Esophagus muscularis mucosa (tissue), 4 donors: ENCODE measurements around the gene WFIKKN1. TPM values are rescaled to one million over a fixed set of nuclear protein-coding genes. Genes with fewer than 3 reads are reported as not detected.
"Not testable (repeated sequence)": the region's sequence is repeated elsewhere in the genome, so short reads cannot be mapped to it uniquely, and the experiment has no call there.

Experiments used
- DNase-seq: peaks from one replicate; pipeline ENCODE4 v3.0.0-alpha.2; 2017; ENCODE audit errors: extremely low spot score
- H3K27ac ChIP-seq, 4 donors: fragments of 200-600 bp; sonication (generic); replicated peaks in 1 of 4; 1 replicate in 3 of 4; 2 replicates in 1 of 4; pipeline ENCODE4 v1.5.1; 2016 to 2019; ENCODE audit warnings: mild to moderate bottlenecking in 1 of 4
- H3K27me3 ChIP-seq, 4 donors: fragments of 200-600 bp; sonication (generic); one replicate each; pipeline versions ENCODE4 v1.5.1 to v1.6.0; 2016 to 2019
- H3K36me3 ChIP-seq, 4 donors: fragments of 200-600 bp; sonication (generic); one replicate each; pipeline ENCODE4 v1.5.1; 2016 to 2019
- H3K4me1 ChIP-seq, 4 donors: fragments of 200-600 bp; sonication (generic); one replicate each; pipeline ENCODE4 v1.5.1; 2016 to 2019
- H3K4me3 ChIP-seq, 4 donors: fragments of 200-600 bp; sonication (generic); 1 replicate in 2 of 4; 2 replicates in 2 of 4; pipeline ENCODE4 v1.5.1; 2016 to 2019; ENCODE audit warnings: mild to moderate bottlenecking in 4 of 4, moderate library complexity in 1 of 4
- H3K9me3 ChIP-seq, 4 donors: fragments of 200-600 bp; sonication (generic); 1 replicate in 3 of 4; 2 replicates in 1 of 4; pipeline ENCODE4 v1.5.1; 2016 to 2019
- CTCF ChIP-seq, 3 experiments: fragments of 200-600 bp in 2 of 3; fragments of 450-650 bp in 1 of 3; sonication (generic) in 2 of 3; IDR thresholded peaks; one replicate each; pipeline ENCODE4 v1.5.1; 2017 to 2019; ENCODE audit warnings: antibody characterized with exemption in 3 of 3, mild to moderate bottlenecking in 2 of 3, moderate library complexity in 1 of 3
- EP300 ChIP-seq: sonication (generic); formaldehyde crosslinking; IDR thresholded peaks from one replicate; pipeline ENCODE4 v1.6.1; 2017; ENCODE audit warnings: antibody characterized with exemption
- POLR2A ChIP-seq: fragments of 450-650 bp; IDR thresholded peaks from one replicate; pipeline ENCODE4 v1.6.1; 2017; ENCODE audit warnings: antibody characterized with exemption, moderate library complexity, mild to moderate bottlenecking, low read depth
- POLR2AphosphoS5 ChIP-seq, 2 donors: sonication (generic); formaldehyde crosslinking; IDR thresholded peaks; one replicate each; pipeline ENCODE4 v1.6.1; 2017; ENCODE audit warnings: antibody characterized with exemption in 2 of 2
- WGBS: methylation state at CpG from one replicate; pipeline ENCODE4 v1.1.5; 2018; 5-methylcytosine and 5-hydroxymethylcytosine counted together
- intact Hi-C: fragments of 100-400 bp; cut with DNase I; formaldehyde crosslinking; loops from one replicate; pipeline ENCODE4 v1.15.1; 2023
- total RNA-seq, 4 donors: library from RNA; depleted of rRNA; stranded (reverse); fragments of >200 nt; gene quantifications; one replicate each; pipeline versions ENCODE4 v1.1.0 to v1.2.1, GENCODE V29; 2016

WFIKKN1 gene
- total RNA-seq, 4 donors from 2014 or later, result 0.33 to 0.80 (median 0.43) TPM

GRCh38 chr16:593807-594206, 37.0 kb upstream of the WFIKKN1 start:
- DNase-seq, result no peak
- Histone ChIP-seq H3K4me3 (no peak overlapping the region), H3K27ac (no peak overlapping the region), H3K27me3 (no peaks in the 10 kb centered on the region), H3K4me1 (peaks cover 11 to 47% (median 32%) of the 10 kb centered on the region in 4 donors), H3K36me3 (peaks cover 0 to 32% (median 16%) of the 10 kb centered on the region in 4 donors), H3K9me3 (no peaks in the 10 kb centered on the region)
- intact Hi-C loops, result no loop called here
- 84% methylated on average over 9 of the region's 16 CpGs for WGBS
- TF ChIP-seq EP300, result no peak
- no peak for TF ChIP-seq POLR2A
- TF ChIP-seq POLR2AphosphoS5 (IDR thresholded peaks at IDR 0.05), result no peak
- no peak for TF ChIP-seq CTCF (IDR thresholded peaks at IDR 0.05)

- no peaks in the 10 kb centered on the region for H3K9me3 ChIP-seq
- intact Hi-C loops, result no loop called here
Observed at GRCh38 chr16:595094-595528, 35.7 kb upstream of the WFIKKN1 start.

GRCh38 chr16:595942-596735, 34.6 kb upstream of the WFIKKN1 start:
- Histone ChIP-seq H3K4me3 (no peak overlapping the region), H3K9me3 (no peaks in the 10 kb centered on the region), H3K4me1 (peaks cover 3 to 38% (median 24%) of the 10 kb centered on the region in 4 donors), H3K27me3 (no peaks in the 10 kb centered on the region), H3K27ac (no peak overlapping the region), H3K36me3 (peaks cover 0 to 51% (median 25%) of the 10 kb centered on the region in 4 donors)
- intact Hi-C loops, result no loop called here
- WGBS, result 92% methylated on average over 33 of the region's 34 CpGs
- no peak for DNase-seq
- TF ChIP-seq POLR2A (no peak), EP300 (no peak), POLR2AphosphoS5 (IDR thresholded peaks at IDR 0.05) (no peak)

More at GRCh38 chr16:595094-595528, 35.7 kb upstream of the WFIKKN1 start:
- WGBS, result 83% methylated on average over 12 of the region's 18 CpGs
- Histone ChIP-seq H3K36me3 (peaks cover 0 to 42% (median 23%) of the 10 kb centered on the region in 4 donors), H3K27ac (no peak overlapping the region), H3K4me3 (no peak overlapping the region), H3K27me3 (no peaks in the 10 kb centered on the region), H3K4me1 (peaks cover 11 to 47% (median 32%) of the 10 kb centered on the region in 4 donors)
- no peak for DNase-seq
- TF ChIP-seq POLR2A (no peak), EP300 (no peak), CTCF (IDR thresholded peaks at IDR 0.05) (no peak), POLR2AphosphoS5 (IDR thresholded peaks at IDR 0.05) (no peak)

- Histone ChIP-seq H3K4me1 (peaks cover 0 to 33% (median 19%) of the 10 kb centered on the region in 4 donors), H3K9me3 (no peaks in the 10 kb centered on the region), H3K27me3 (no peaks in the 10 kb centered on the region), H3K36me3 (peaks cover 0 to 51% (median 26%) of the 10 kb centered on the region in 4 donors), H3K27ac (no peak overlapping the region), H3K4me3 (no peak overlapping the region)
- no peak for DNase-seq
- 93% methylated on average over 12 of the region's 12 CpGs for WGBS
- intact Hi-C loops, result no loop called here
- TF ChIP-seq POLR2A (no peak), POLR2AphosphoS5 (IDR thresholded peaks at IDR 0.05) (no peak), EP300 (no peak)
Observed at GRCh38 chr16:596736-597060, 34.1 kb upstream of the WFIKKN1 start.

GRCh38 chr16:597655-598054, 33.1 kb upstream of the WFIKKN1 start:
- H3K36me3 ChIP-seq, result peaks cover 0 to 48% (median 26%) of the 10 kb centered on the region in 4 donors
- H3K4me1 ChIP-seq, result peaks cover 0 to 23% (median 9%) of the 10 kb centered on the region in 4 donors
- H3K27me3 ChIP-seq, H3K27ac ChIP-seq, H3K9me3 ChIP-seq, DNase-seq, intact Hi-C loops, H3K4me3 ChIP-seq: not testable (repeated sequence)
- WGBS, result 93% methylated on average over 7 of the region's 7 CpGs

GRCh38 chr16:598823-599739, 31.7 kb upstream of the WFIKKN1 start:
- WGBS, result 97% methylated on average over 35 of the region's 43 CpGs
- Histone ChIP-seq H3K4me1 (peaks cover 0 to 12% (median 0%) of the 10 kb centered on the region in 4 donors), H3K4me3 (no peak overlapping the region), H3K27me3 (no peaks in the 10 kb centered on the region), H3K9me3 (no peaks in the 10 kb centered on the region), H3K36me3 (peaks cover 0 to 33% (median 20%) of the 10 kb centered on the region in 4 donors), H3K27ac (no peak overlapping the region)
- no peak for DNase-seq
- intact Hi-C loops, result no loop called here
- no peak for TF ChIP-seq POLR2AphosphoS5 (IDR thresholded peaks at IDR 0.05)
